Measurements from ENCODE around the gene DUSP8.
A peak's percentile ranks its signal among the peaks of the same experiment; 100 is the strongest.

The DUSP8 gene

DNA sequence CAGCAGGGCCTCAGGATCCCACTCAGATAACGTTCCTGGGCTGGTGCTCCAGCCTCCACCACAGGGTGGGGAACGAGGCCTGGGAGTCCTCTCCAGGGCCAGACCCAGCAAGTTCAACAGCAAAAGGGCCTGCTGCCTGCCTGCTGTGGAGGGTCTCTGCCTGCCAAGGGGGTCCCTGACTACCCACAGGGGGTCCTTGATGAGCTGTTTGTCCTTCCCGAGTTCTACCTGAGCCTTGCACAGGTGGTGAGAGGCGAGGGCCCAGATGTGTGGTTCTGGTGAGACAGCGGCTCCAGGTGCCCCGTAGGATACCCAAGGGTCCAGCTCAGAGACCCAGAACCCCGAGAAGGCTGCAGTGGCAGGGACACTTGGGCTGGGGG is 4.4 kb downstream of the DUSP8 start:
- no peak for ATAC-seq (replicated peaks)
- peak overlapping the region; percentile 56 to 71 for H3K4me3 Mint-ChIP-seq

DNA sequence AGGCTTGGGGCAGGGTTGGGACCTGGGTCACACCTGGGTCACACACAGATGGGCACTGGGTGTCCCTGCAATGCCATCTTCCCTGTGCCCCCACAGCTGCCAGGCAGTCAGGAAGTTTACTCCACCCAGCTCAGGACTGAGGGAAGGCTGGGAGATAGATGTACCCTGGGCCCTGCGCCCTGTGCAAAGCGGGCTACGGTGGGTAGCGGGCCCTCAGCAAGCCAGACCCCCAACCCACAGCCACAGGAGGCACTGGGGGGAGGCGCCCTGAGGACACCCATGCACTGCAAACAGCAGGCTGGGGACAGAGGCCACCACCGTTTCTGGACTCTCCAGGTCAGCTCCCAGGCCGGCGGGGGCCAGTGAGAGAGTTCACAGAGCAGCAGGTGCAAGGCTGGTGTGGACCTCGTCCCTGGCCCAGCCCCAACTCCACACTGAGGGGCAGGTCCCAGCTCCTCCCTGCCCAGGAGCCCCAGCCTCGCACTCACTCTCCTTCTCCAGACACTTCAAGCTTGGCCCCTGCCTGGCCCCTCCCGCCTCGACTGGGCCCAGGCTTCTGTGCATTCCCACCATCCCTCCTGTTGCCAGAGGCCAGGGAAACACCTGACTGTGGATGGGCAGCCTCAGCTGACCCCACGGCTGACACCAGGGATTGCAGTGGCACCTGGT is 4.9 kb downstream of the DUSP8 start:
- ATAC-seq (replicated peaks) (no peak), DNase-seq (no peak)
- Mint-ChIP-seq H3K36me3 (ENCODE audit: insufficient read depth) (peaks cover 88% of the 10 kb centered on the region), H3K4me1 (ENCODE audit: low read depth in 2 of 2) (peaks cover 28 to 29% of the 10 kb centered on the region in 2 donors), H3K27ac (peak overlapping the region; percentile 93), H3K9me3 (no peaks in the 10 kb centered on the region), H3K27me3 (no peaks in the 10 kb centered on the region), H3K4me3 (peak overlapping the region; percentile 15 to 56)

More for the DNA sequence above, 4.4 kb downstream of the DUSP8 start:
- Mint-ChIP-seq H3K27ac (peak overlapping the region; percentile 93), H3K36me3 (ENCODE audit: insufficient read depth) (peaks cover 84% of the 10 kb centered on the region), H3K27me3 (no peaks in the 10 kb centered on the region), H3K9me3 (no peaks in the 10 kb centered on the region), H3K4me1 (ENCODE audit: low read depth in 2 of 2) (peaks cover 27 to 28% of the 10 kb centered on the region in 2 donors)
- DNase-seq = no peak

DNA sequence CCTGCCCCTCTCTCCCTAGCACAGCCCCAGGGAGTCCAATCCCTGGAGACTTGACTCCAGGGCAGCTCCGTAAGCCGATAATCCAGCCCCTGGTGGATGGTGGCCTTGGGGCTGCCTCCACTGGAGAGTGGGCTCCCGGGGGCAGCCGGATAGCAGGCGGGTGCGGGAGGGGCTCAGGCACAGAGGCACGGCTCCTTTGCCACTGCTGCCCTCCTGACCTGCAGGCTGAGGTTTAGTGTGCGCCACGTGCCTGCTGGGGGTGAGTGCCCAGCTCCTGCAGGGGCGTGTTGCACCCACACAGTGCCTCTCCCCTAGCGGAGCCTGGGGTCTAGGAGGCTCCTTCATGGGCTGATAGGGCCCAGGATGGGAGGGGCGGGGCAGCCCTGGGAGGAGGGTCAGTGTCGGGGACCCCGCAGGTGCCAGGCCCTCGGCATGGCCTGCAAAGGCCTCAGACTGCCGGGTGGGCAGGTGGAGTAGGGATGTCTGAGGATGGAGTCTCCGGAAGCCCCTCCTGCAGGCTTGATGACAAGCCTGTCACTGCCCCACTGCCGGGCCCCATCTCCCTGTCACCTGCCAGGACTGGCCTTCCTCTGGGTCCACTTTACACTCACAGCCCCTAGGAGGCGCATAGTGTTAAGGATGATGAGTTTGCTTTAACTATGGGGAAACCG is 5.6 kb downstream of the DUSP8 start:
- peaks cover 95% of the 10 kb centered on the region for H3K36me3 Mint-ChIP-seq (ENCODE audit: insufficient read depth)

DNA sequence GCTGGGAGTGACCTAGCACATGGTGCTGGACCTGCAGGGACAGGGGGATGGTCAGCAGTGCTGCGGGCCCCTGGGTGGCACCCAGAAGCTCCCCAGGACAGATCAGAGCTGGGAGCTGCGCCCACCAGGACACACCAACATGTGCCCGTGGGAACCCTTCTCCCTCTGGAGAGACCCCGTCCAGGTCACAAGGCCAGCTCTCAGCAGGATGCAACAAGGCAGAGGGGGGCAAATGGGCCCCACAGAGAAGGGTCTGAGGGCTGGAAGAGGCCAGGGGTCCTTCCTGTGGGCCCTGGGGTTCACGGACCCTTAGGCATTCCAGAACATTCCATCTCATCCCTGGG is 6.2 kb downstream of the DUSP8 start:
- no peaks in the 10 kb centered on the region for H3K27me3 Mint-ChIP-seq
- H3K27ac Mint-ChIP-seq = peak overlapping the region in 1 of 2 donors; percentile 93
- no peak overlapping the region for H3K4me3 Mint-ChIP-seq
- peaks cover 99% of the 10 kb centered on the region for H3K36me3 Mint-ChIP-seq (ENCODE audit: insufficient read depth)
- ATAC-seq (replicated peaks) = no peak
- no peak for DNase-seq
- peaks cover 30 to 32% of the 10 kb centered on the region in 2 donors for H3K4me1 Mint-ChIP-seq (ENCODE audit: low read depth in 2 of 2)
- H3K9me3 Mint-ChIP-seq = no peaks in the 10 kb centered on the region

More for the DNA sequence above, 5.6 kb downstream of the DUSP8 start:
- peak overlapping the region; percentile 15 to 56 for H3K4me3 Mint-ChIP-seq
- no peaks in the 10 kb centered on the region for H3K9me3 Mint-ChIP-seq
- H3K4me1 Mint-ChIP-seq (ENCODE audit: low read depth in 2 of 2) = peaks cover 30 to 31% of the 10 kb centered on the region in 2 donors
- DNase-seq = no peak
- H3K27ac Mint-ChIP-seq = peak overlapping the region; percentile 93
- no peaks in the 10 kb centered on the region for H3K27me3 Mint-ChIP-seq
- no peak for ATAC-seq (replicated peaks)

DNA sequence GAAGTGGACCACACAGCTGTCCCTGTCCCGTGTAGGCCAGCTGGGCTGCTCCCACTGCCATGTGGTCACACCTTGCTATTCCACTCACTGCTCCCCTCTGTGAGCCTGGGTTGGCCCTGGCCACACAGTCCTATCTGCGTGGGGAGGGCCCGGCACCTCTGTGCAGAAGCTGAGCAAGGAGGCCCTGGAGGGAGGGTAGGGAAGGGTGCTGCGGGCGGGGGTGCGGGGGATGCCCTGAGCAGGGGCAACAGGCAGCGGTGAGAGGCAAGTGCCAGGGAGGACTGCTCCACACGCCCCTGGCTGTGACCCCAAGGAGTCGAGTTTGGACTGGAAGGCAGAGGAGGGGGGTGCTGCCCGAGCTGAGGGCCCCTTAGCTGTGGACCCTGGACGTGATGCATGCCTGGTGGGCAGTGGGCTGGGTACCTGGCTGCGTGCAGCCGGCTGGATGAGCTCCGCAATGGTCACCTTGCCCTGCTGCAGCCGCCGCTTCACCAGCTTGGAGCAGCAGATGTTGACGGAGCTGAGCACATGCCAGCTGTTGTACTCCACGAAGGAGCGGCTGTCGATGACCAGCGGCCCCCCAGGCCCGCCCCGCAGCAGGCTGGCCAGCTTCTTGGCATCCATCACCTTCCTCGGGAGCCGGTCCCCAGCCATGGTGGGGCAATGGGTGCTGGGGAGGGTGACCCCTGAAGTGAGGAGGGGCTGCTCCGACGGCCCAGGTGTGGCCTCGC is 6.7 kb downstream of the DUSP8 start:
- Mint-ChIP-seq H3K9me3 (no peaks in the 10 kb centered on the region), H3K27me3 (no peaks in the 10 kb centered on the region), H3K4me1 (ENCODE audit: low read depth in 2 of 2) (peaks cover 24 to 27% of the 10 kb centered on the region in 2 donors), H3K36me3 (ENCODE audit: insufficient read depth) (peaks cover 99% of the 10 kb centered on the region), H3K27ac (peak overlapping the region in 1 of 2 donors; percentile 93), H3K4me3 (no peak overlapping the region)
- no peak for DNase-seq
- no peak for ATAC-seq (replicated peaks)

DNA sequence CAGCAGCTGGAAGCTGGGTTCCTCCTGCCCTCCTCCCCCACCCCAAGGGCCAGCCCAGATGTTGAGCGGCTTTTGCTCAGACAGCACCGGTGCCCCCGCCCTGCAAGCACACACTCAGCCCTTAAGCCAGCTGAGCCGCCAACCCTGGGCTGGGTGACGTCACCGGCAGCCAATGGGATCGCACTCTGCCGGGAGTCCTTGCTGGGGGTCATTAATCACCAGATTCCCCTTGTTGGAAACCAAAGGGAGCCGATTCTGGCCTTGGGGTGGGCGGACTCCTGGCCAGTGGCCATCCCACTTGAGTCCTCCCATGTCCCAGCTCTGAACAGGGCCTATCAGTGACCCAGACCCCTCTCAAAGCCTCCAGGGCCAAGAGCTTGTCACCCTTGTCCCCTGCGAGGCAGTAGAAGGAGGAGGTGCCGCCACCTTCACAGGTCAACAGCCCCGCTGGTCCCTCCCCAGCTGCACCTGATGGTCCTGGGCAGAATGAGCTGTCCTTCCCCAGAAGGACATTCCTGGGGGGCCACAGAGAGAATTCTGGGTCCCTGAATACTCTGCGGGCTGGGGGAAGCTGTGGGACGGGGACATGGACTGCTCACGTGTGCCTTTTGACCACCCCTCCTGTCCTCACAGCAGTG is 7.4 kb downstream of the DUSP8 start:
- Mint-ChIP-seq H3K9me3 (no peaks in the 10 kb centered on the region), H3K4me1 (ENCODE audit: low read depth in 2 of 2) (peaks cover 18 to 25% of the 10 kb centered on the region in 2 donors), H3K4me3 (no peak overlapping the region), H3K27ac (peak overlapping the region; percentile 38 to 72), H3K27me3 (no peaks in the 10 kb centered on the region), H3K36me3 (ENCODE audit: insufficient read depth) (peaks cover 99% of the 10 kb centered on the region)
- ATAC-seq (replicated peaks) = no peak
- no peak for DNase-seq

DNA sequence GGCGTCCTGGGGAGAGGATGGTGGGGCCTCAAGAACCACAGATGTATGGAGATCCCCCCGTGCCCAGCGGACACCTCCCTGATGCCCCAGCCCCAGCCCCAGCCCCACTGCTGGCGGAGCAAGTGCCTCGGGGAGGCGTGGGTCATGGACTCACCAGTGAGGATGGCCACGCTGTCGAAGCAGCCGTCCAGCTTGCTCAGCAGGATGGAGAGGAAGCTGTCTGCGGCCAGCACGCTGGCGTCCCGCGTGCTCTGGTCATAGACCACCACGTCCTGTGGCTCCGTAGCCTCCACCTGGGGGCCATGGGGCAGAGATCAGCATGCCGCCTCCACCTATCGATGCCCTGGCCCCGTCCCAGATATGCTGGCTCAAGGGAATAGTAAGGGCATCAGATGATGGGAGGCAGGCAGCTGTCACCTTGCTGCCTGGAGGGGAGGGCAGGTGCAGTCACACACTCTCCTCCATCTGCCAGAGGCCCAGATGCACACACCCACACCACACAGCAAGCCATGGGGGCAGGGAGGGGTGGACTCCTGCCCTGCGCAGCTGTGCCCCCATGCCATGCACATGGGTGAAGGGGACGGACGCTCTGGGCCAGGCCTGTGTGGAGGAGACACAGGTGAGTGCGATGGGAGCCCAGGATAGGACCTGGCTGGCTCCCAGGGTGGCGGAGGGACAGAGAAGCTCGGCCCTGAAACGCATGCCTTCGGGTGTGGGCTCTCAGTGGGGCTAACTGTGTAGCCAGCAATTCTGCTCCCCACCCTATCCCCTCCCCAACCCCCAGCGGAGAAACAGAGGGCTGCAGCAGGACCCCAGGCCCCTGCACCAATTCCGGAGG is 8.2 kb downstream of the DUSP8 start:
- DNase-seq (no peak), ATAC-seq (replicated peaks) (no peak)
- H3K27ac Mint-ChIP-seq = peak overlapping the region; percentile 38 to 72
- peaks cover 13 to 19% of the 10 kb centered on the region in 2 donors for H3K4me1 Mint-ChIP-seq (ENCODE audit: low read depth in 2 of 2)
- H3K27me3 Mint-ChIP-seq = no peaks in the 10 kb centered on the region
- no peaks in the 10 kb centered on the region for H3K9me3 Mint-ChIP-seq
- H3K36me3 Mint-ChIP-seq (ENCODE audit: insufficient read depth) = peaks cover 99% of the 10 kb centered on the region
- H3K4me3 Mint-ChIP-seq = no peak overlapping the region

DNA sequence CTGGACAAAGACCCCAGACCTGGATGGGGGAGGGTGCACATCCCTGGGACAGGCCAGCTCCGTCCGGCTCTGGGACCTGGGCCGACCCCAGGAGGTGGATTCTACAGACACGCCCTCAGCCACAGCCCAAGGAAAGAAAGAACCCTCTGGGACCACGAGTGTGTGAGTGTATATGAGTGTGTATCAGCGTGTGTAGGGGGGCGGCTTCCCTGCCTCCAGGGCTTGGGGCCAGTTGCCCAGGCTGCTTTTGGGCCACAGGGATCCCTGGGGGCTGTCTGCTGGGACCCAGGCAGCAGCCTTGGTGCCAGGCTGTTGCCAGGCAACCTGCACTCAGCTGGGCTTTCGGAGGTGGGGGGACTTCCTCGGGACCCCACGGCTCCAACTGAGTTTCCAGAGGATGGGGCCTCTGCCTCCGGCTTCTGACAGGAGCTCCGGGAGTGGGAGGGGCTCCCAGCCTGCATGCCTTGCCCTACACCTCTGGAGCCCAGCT is 8.9 kb downstream of the DUSP8 start:
- Mint-ChIP-seq H3K36me3 (ENCODE audit: insufficient read depth) (peaks cover 99% of the 10 kb centered on the region), H3K27me3 (no peaks in the 10 kb centered on the region), H3K9me3 (no peaks in the 10 kb centered on the region), H3K4me1 (ENCODE audit: low read depth in 2 of 2) (peaks cover 7 to 15% of the 10 kb centered on the region in 2 donors), H3K27ac (peak overlapping the region; percentile 38 to 72), H3K4me3 (no peak overlapping the region)
- ATAC-seq (replicated peaks) (no peak), DNase-seq (no peak)

DNA sequence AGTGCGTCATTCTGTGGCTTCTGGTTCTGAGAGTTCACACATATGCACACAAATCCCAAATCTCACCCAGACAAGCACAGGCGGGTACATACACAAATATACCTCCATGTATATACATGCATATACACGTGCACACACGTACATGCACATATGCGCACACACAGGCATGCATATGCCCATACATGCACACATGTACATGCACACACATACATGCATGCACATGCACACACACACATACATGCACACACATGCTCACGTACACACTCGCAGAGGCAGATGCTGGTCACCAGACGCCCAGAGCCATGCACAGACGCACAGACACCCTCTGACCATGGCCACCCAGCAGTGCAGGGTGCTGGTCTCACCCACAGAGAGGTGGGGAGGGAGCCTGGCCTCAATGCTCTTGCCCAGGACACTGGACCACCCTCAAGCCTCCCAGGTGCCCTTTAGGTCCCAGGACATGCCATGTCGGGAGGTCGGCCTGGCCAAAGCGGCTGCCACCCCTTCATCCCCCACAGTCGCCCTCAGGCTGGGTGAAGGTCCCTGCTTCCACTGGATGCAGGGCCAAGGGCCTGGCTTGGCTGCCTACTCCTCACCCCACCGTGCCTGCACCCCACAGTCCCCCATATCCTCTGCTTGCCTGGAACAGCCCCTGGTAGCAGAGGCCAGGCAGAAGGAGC is 9.5 kb downstream of the DUSP8 start:
- H3K4me1 Mint-ChIP-seq (ENCODE audit: low read depth in 2 of 2) = peaks cover 7 to 12% of the 10 kb centered on the region in 2 donors
- peaks cover 99% of the 10 kb centered on the region for H3K36me3 Mint-ChIP-seq (ENCODE audit: insufficient read depth)
- ATAC-seq (replicated peaks) (no peak), DNase-seq (no peak)
- H3K9me3 Mint-ChIP-seq = no peaks in the 10 kb centered on the region
- no peaks in the 10 kb centered on the region for H3K27me3 Mint-ChIP-seq
- no peak overlapping the region for H3K4me3 Mint-ChIP-seq
- peak overlapping the region in 1 of 2 donors; percentile 72 for H3K27ac Mint-ChIP-seq

DNA sequence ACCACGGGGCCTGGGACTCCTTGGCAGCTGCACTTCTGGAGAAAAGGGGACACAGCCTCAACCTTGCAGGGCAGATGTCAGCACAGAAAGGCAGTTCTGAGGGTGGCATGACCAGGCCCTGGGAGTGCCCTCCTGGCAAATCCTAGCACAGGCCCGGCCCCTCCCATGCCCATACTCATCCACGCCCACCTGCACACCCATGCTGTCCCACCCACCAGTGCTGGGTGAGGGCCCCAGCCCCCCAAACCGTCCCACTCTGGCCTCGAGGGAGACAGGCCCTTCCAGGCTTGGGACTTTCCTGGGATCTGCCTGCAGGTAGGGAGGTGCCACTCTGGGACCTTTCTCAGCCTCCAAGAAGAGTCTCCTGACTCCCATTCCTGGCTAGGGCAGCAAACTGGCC is 10.1 kb downstream of the DUSP8 start:
- DNase-seq (no peak), ATAC-seq (replicated peaks) (no peak)
- Mint-ChIP-seq H3K9me3 (no peaks in the 10 kb centered on the region), H3K36me3 (ENCODE audit: insufficient read depth) (peaks cover 97% of the 10 kb centered on the region), H3K4me1 (ENCODE audit: low read depth in 2 of 2) (peaks cover 3 to 8% of the 10 kb centered on the region in 2 donors), H3K4me3 (peak overlapping the region in 1 of 2 donors; percentile 48), H3K27me3 (no peaks in the 10 kb centered on the region), H3K27ac (peak overlapping the region; percentile 72 to 77)

DNA sequence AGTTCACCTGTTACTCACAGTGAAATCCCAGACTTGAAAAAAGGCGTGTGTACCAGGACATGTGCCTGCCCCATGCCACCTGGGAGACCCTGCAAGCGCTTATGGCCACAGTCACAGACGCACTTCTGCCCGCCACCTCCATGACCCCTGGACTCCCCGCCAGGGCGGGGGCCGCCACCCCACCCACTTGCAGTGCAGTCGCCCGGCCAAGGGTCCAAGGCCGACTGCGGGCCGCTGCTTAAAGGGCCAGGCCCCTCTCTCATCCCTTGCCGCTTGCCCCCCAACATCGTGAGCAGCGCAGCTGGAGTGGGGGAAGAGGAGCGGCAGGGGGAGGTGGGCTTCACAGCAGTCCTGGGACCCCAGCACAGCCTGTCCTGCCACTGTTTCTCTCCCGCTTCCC is 10.8 kb downstream of the DUSP8 start:
- ATAC-seq (replicated peaks) = no peak
- DNase-seq = no peak
- Mint-ChIP-seq H3K27me3 (no peaks in the 10 kb centered on the region), H3K9me3 (no peaks in the 10 kb centered on the region), H3K4me3 (no peak overlapping the region), H3K36me3 (ENCODE audit: insufficient read depth) (peaks cover 92% of the 10 kb centered on the region), H3K27ac (peak overlapping the region; percentile 72 to 77), H3K4me1 (ENCODE audit: low read depth in 2 of 2) (peaks cover 3 to 6% of the 10 kb centered on the region in 2 donors)

DNA sequence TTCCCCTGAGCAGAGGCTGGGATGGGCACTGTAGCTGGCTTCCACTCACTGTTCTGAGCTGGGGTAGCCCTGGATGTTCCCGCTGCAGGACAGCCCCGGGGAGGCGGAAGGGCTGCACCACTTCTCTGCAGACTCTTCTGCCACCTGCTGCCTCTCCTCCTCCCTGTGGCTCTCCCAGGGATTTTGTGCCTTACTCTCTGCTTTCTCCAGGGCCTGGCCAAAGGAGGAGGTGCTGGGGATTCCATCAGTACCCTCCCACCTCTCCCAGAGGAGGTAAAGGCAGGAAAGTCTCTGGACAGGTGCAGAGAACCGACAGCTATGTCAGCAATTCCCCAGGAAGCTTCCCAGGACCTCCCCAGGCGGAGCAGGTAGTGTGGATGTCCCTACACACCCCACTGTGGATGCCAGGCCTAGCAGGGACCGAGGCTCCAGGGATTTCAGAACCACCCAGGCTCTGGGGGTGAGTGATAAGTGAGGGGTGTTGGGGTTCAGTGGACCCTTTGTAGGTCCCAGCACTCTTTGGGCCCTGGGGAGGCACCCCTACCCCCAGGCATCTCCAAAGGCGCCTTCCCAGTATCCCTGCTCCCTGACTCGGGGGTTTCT is 11.3 kb downstream of the DUSP8 start:
- peaks cover 3 to 4% of the 10 kb centered on the region in 2 donors for H3K4me1 Mint-ChIP-seq (ENCODE audit: low read depth in 2 of 2)
- no peaks in the 10 kb centered on the region for H3K9me3 Mint-ChIP-seq
- DNase-seq (no peak), ATAC-seq (replicated peaks) (no peak)
- peaks cover 92% of the 10 kb centered on the region for H3K36me3 Mint-ChIP-seq (ENCODE audit: insufficient read depth)
- H3K27me3 Mint-ChIP-seq = no peaks in the 10 kb centered on the region
- H3K4me3 Mint-ChIP-seq = peak overlapping the region in 1 of 2 donors; percentile 44
- peak overlapping the region in 1 of 2 donors; percentile 83 for H3K27ac Mint-ChIP-seq

Data from effector memory CD8-positive, alpha-beta T cell (primary cell).